ENCODE data around the gene NUP214. TPM values are rescaled to one million over a fixed set of nuclear protein-coding genes. Genes with fewer than 3 reads are reported as not detected.

The NUP214 gene
- total RNA-seq, 3 donors from 2014 or later: 37.4 to 47.5 (median 40.0) TPM

- H3K27ac ChIP-seq: no peak overlapping the region
- peaks cover 3% of the 10 kb centered on the region for H3K36me3 ChIP-seq
These were observed 108.6 kb downstream of the NUP214 start for GRCh38 chr9:131233995-131234394.

GRCh38 chr9:131234799-131235479, 109.6 kb downstream of the NUP214 start:
- intact Hi-C loops (cut with DNase I; ENCODE audit: low total_unique reads): no loop called here
- TF ChIP-seq POLR2A (IDR thresholded peaks at IDR 0.05): no peak
- TF ChIP-seq POLR2AphosphoS5 (IDR thresholded peaks at IDR 0.05): no peak
- TF ChIP-seq, protein P1, sequence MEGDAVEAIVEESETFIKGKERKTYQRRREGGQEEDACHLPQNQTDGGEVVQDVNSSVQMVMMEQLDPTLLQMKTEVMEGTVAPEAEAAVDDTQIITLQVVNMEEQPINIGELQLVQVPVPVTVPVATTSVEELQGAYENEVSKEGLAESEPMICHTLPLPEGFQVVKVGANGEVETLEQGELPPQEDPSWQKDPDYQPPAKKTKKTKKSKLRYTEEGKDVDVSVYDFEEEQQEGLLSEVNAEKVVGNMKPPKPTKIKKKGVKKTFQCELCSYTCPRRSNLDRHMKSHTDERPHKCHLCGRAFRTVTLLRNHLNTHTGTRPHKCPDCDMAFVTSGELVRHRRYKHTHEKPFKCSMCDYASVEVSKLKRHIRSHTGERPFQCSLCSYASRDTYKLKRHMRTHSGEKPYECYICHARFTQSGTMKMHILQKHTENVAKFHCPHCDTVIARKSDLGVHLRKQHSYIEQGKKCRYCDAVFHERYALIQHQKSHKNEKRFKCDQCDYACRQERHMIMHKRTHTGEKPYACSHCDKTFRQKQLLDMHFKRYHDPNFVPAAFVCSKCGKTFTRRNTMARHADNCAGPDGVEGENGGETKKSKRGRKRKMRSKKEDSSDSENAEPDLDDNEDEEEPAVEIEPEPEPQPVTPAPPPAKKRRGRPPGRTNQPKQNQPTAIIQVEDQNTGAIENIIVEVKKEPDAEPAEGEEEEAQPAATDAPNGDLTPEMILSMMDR (IDR thresholded peaks at IDR 0.05): no peak
- DNase-seq (ENCODE audit: low spot score in 2 of 2): no peak
- H3K27me3 ChIP-seq: no peaks in the 10 kb centered on the region
- H3K27ac ChIP-seq: no peak overlapping the region
- H3K9me3 ChIP-seq: no peaks in the 10 kb centered on the region
- H3K36me3 ChIP-seq: peaks cover 3% of the 10 kb centered on the region
- H3K4me3 ChIP-seq: no peak overlapping the region
- peaks cover 0 to 4% of the 10 kb centered on the region in 2 donors for H3K4me1 ChIP-seq

More at GRCh38 chr9:131233995-131234394, 108.6 kb downstream of the NUP214 start:
- Histone ChIP-seq H3K27me3 (no peaks in the 10 kb centered on the region), H3K4me3 (no peak overlapping the region), H3K9me3 (no peaks in the 10 kb centered on the region), H3K4me1 (peaks cover 0 to 4% of the 10 kb centered on the region in 2 donors)
- intact Hi-C loops (cut with DNase I; ENCODE audit: low total_unique reads): no loop called here
- TF ChIP-seq POLR2A (IDR thresholded peaks at IDR 0.05) (no peak), POLR2AphosphoS5 (IDR thresholded peaks at IDR 0.05) (no peak)
- TF ChIP-seq, protein P1 (IDR thresholded peaks at IDR 0.05): no peak
- DNase-seq (ENCODE audit: low spot score in 2 of 2): no peak

GRCh38 chr9:131235480-131235851, 110.1 kb downstream of the NUP214 start:
- Histone ChIP-seq H3K27ac (no peak overlapping the region), H3K4me1 (peaks cover 0 to 4% of the 10 kb centered on the region in 2 donors), H3K9me3 (no peaks in the 10 kb centered on the region), H3K36me3 (peaks cover 3% of the 10 kb centered on the region), H3K27me3 (no peaks in the 10 kb centered on the region), H3K4me3 (no peak overlapping the region)
- intact Hi-C loops (cut with DNase I; ENCODE audit: low total_unique reads): no loop called here
- DNase-seq (ENCODE audit: low spot score in 2 of 2): no peak
- TF ChIP-seq POLR2A (IDR thresholded peaks at IDR 0.05): no peak
- TF ChIP-seq, protein P1 (IDR thresholded peaks at IDR 0.05): no peak
- no peak for TF ChIP-seq POLR2AphosphoS5 (IDR thresholded peaks at IDR 0.05)

DNA sequence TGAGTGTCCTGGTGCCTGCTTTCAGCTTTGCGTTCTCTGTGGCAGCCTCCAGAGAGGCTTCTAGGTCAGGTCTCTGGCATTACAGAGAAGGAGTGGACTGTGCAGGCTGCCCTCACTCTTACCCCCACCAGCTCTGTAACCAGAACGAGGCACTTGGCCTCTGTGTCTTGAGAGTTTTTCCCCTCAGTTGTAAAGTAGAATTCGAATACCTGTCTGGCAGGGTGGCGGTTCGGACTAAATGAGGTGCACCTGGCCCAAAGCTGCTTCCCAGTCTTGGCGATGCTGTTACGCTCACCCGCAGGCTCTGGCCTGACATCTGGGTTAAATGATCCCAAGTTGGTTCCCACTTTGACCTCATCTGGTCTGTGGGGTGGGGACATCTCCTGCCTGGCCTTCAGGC, 110.8 kb downstream of the NUP214 start:
- TF ChIP-seq POLR2A (IDR thresholded peaks at IDR 0.05) (no peak), POLR2AphosphoS5 (IDR thresholded peaks at IDR 0.05) (no peak)
- TF ChIP-seq, protein P1 (IDR thresholded peaks at IDR 0.05): no peak
- no peaks in the 10 kb centered on the region for H3K9me3 ChIP-seq
- no peak overlapping the region for H3K27ac ChIP-seq
- no peak overlapping the region for H3K4me3 ChIP-seq
- intact Hi-C loops (cut with DNase I; ENCODE audit: low total_unique reads): no loop called here
- no peaks in the 10 kb centered on the region for H3K27me3 ChIP-seq
- no peak for DNase-seq (ENCODE audit: low spot score in 2 of 2)
- peaks cover 0 to 4% of the 10 kb centered on the region in 2 donors for H3K4me1 ChIP-seq
- peaks cover 3% of the 10 kb centered on the region for H3K36me3 ChIP-seq

- H3K36me3 ChIP-seq: peaks cover 3% of the 10 kb centered on the region
- H3K27ac ChIP-seq: no peak overlapping the region
- TF ChIP-seq POLR2A (IDR thresholded peaks at IDR 0.05): no peak
- no peak for TF ChIP-seq POLR2AphosphoS5 (IDR thresholded peaks at IDR 0.05)
- TF ChIP-seq, protein P1 (IDR thresholded peaks at IDR 0.05): no peak
- H3K9me3 ChIP-seq: no peaks in the 10 kb centered on the region
- peaks cover 0 to 4% of the 10 kb centered on the region in 2 donors for H3K4me1 ChIP-seq
- no peaks in the 10 kb centered on the region for H3K27me3 ChIP-seq
- intact Hi-C loops (cut with DNase I; ENCODE audit: low total_unique reads): no loop called here
- DNase-seq (ENCODE audit: low spot score in 2 of 2): no peak
- H3K4me3 ChIP-seq: no peak overlapping the region
These were observed 111.4 kb downstream of the NUP214 start for GRCh38 chr9:131236761-131237160.

All from breast epithelium (tissue), 4 donors.